H9 (cell line): ENCODE results near the gene GPX2. TPM values are rescaled to one million over a fixed set of nuclear protein-coding genes. Genes with fewer than 3 reads are reported as not detected.

Experiments used
- DNase-seq: peaks from one replicate; pipeline ENCODE4 v3.0.0-alpha.2; 2017
- H2AFZ ChIP-seq: one replicate; pipeline ENCODE4 v1.6.1; 2013; ENCODE audit warnings: mild to moderate bottlenecking, low read length, control low read depth, moderate library complexity
- H2AK5ac ChIP-seq: 2 replicates; pipeline ENCODE4 v1.6.1; 2013; ENCODE audit warnings: low read length, control low read depth, mixed read lengths; ENCODE audit not compliant: insufficient read length
- H2BK120ac ChIP-seq: one replicate; pipeline ENCODE4 v1.6.1; 2013; ENCODE audit warnings: low read depth, mild to moderate bottlenecking, low read length, control low read depth, inconsistent platforms; ENCODE audit not compliant: poor library complexity, severe bottlenecking
- H2BK12ac ChIP-seq: 2 replicates; pipeline ENCODE4 v1.6.1; 2013; ENCODE audit warnings: low read length, control low read depth, mixed read lengths, low read depth; ENCODE audit not compliant: insufficient read length
- H2BK15ac ChIP-seq: 2 replicates; pipeline ENCODE4 v1.6.1; 2013; ENCODE audit warnings: low read depth, low read length, control low read depth
- H2BK20ac ChIP-seq: one replicate; pipeline ENCODE4 v1.6.1; 2013; ENCODE audit warnings: low read depth, mild to moderate bottlenecking, low read length, control low read depth, inconsistent platforms; ENCODE audit not compliant: poor library complexity, severe bottlenecking
- H2BK5ac ChIP-seq: 2 replicates; pipeline ENCODE4 v1.6.1; 2013; ENCODE audit warnings: low read length, control low read depth, mixed read lengths; ENCODE audit not compliant: insufficient read length
- H3K14ac ChIP-seq: 2 replicates; pipeline ENCODE4 v1.6.1; 2013; ENCODE audit warnings: low read length, control low read depth; ENCODE audit not compliant: insufficient read depth
- H3K18ac ChIP-seq: 2 replicates; pipeline ENCODE4 v1.6.1; 2013; ENCODE audit warnings: low read depth, mild to moderate bottlenecking, mixed read lengths, low read length, control low read depth; ENCODE audit not compliant: insufficient read length
- H3K23ac ChIP-seq: 2 replicates; pipeline ENCODE4 v1.6.1; 2013; ENCODE audit warnings: low read length, control low read depth, mixed read lengths, low read depth; ENCODE audit not compliant: insufficient read length
- H3K23me2 ChIP-seq: 2 replicates; pipeline ENCODE4 v1.6.1; 2013; ENCODE audit warnings: low read depth, mild to moderate bottlenecking, mixed read lengths, low read length, control low read depth; ENCODE audit not compliant: insufficient read length, poor library complexity, severe bottlenecking
- H3K27ac ChIP-seq: 2 replicates; pipeline ENCODE4 v1.5.1; 2013; ENCODE audit warnings: low read length, control low read depth, mixed read lengths, low read depth; ENCODE audit not compliant: insufficient read length
- H3K27me3 ChIP-seq: 2 replicates; pipeline ENCODE4 v1.6.1; 2013; ENCODE audit warnings: low read length, control low read depth, inconsistent platforms; ENCODE audit not compliant: insufficient read depth
- H3K4ac ChIP-seq: 2 replicates; pipeline ENCODE4 v1.6.1; 2013; ENCODE audit warnings: low read depth, mild to moderate bottlenecking, control low read depth, inconsistent platforms, low read length, moderate library complexity
- H3K4me1 ChIP-seq: 2 replicates; pipeline ENCODE4 v1.6.1; 2013; ENCODE audit warnings: low read length, control low read depth, inconsistent platforms; ENCODE audit not compliant: insufficient read depth
- H3K4me2 ChIP-seq: 2 replicates; pipeline ENCODE4 v1.6.1; 2013; ENCODE audit warnings: low read length, control low read depth, mixed read lengths; ENCODE audit not compliant: insufficient read length, insufficient read depth
- H3K56ac ChIP-seq: 2 replicates; pipeline ENCODE4 v1.6.1; 2013; ENCODE audit warnings: low read depth, mild to moderate bottlenecking, mixed read lengths, low read length, control low read depth; ENCODE audit not compliant: insufficient read length
- H3K79me1 ChIP-seq: 2 replicates; pipeline ENCODE4 v1.6.1; 2013; ENCODE audit warnings: low read depth, mild to moderate bottlenecking, moderate library complexity, low read length, control low read depth, inconsistent platforms; ENCODE audit not compliant: insufficient read depth, poor library complexity, severe bottlenecking
- H3K79me2 ChIP-seq: 2 replicates; pipeline ENCODE4 v1.6.1; 2013; ENCODE audit warnings: low read length, control low read depth, inconsistent platforms; ENCODE audit not compliant: insufficient read depth
- H3K9ac ChIP-seq: 2 replicates; pipeline ENCODE4 v1.6.1; 2013; ENCODE audit warnings: low read length, control low read depth, mixed read lengths; ENCODE audit not compliant: insufficient read length; ENCODE audit errors: extremely low read depth
- H3K9me3 ChIP-seq: one replicate; pipeline ENCODE4 v1.6.1; 2013; ENCODE audit warnings: low read depth, low read length, inconsistent platforms; ENCODE audit not compliant: control insufficient read depth
- H3T11ph ChIP-seq: one replicate; pipeline ENCODE4 v1.6.1; 2013; ENCODE audit warnings: mild to moderate bottlenecking, low read length, control low read depth, inconsistent platforms
- H4K20me1 ChIP-seq: one replicate; pipeline ENCODE4 v1.6.1; 2013; ENCODE audit not compliant: control insufficient read depth, insufficient read length, insufficient read depth
- H4K5ac ChIP-seq: 2 replicates; pipeline ENCODE4 v1.6.1; 2013; ENCODE audit warnings: low read depth, mild to moderate bottlenecking, mixed read lengths, low read length, control low read depth; ENCODE audit not compliant: insufficient read length
- H4K8ac ChIP-seq: replicated peaks from 2 replicates; pipeline ENCODE4 v1.6.1; 2013; ENCODE audit warnings: low read length, control low read depth, mixed read lengths, low read depth; ENCODE audit not compliant: insufficient read length
- H4K91ac ChIP-seq: 2 replicates; pipeline ENCODE4 v1.6.1; 2013; ENCODE audit warnings: low read depth, mild to moderate bottlenecking, moderate library complexity, mixed read lengths, low read length, control low read depth; ENCODE audit not compliant: insufficient read length
- H3K27ac Mint-ChIP-seq, 3 experiments: 2 replicates in 2 of 3; 3 replicates in 1 of 3; pipeline ENCODE4 v1.8.0; 2020 to 2021; ENCODE audit warnings: mixed read lengths in 3 of 3, mild to moderate bottlenecking in 1 of 3, moderate library complexity in 1 of 3
- H3K27me3 Mint-ChIP-seq: 2 replicates; pipeline ENCODE4 v1.8.0; 2021; ENCODE audit warnings: low read depth, mild to moderate bottlenecking, moderate library complexity, mixed read lengths
- H3K36me3 Mint-ChIP-seq, 3 experiments: 2 replicates in 2 of 3; 3 replicates in 1 of 3; pipeline ENCODE4 v1.8.0; 2020 to 2021; ENCODE audit warnings: low read depth in 3 of 3, mixed read lengths in 3 of 3; ENCODE audit not compliant: insufficient read depth in 1 of 3
- H3K4me1 Mint-ChIP-seq, 2 experiments: 2 replicates each; pipeline ENCODE4 v1.8.0; 2020; ENCODE audit warnings: mixed read lengths in 2 of 2
- H3K4me3 Mint-ChIP-seq, 2 experiments: 2 replicates in 1 of 2; 3 replicates in 1 of 2; pipeline ENCODE4 v1.8.0; 2020 to 2021; ENCODE audit warnings: mild to moderate bottlenecking in 2 of 2, mixed read lengths in 2 of 2, moderate library complexity in 1 of 2
- H3K9me3 Mint-ChIP-seq, 2 experiments: 2 replicates in 1 of 2; 3 replicates in 1 of 2; pipeline ENCODE4 v1.8.0; 2020; ENCODE audit warnings: mild to moderate bottlenecking in 2 of 2, mixed read lengths in 2 of 2, moderate library complexity in 1 of 2
- WGBS: extraction: QIAGEN DNeasy Blood & Tissue Kit; methylation state at CpG from one replicate; pipeline ENCODE4 v1.1.7; 2013; ENCODE audit warnings: missing lambda C conversion rate, low lambda C conversion rate, mixed read lengths; ENCODE audit not compliant: insufficient read length; ENCODE audit errors: extremely low coverage; 5-methylcytosine and 5-hydroxymethylcytosine counted together
- total RNA-seq: library from RNA; stranded (reverse); gene quantifications from 2 replicates; pipeline ENCODE4 v1.2.1, GENCODE V29; 2021
- TF ChIP-seq, protein P1 (sequence below): fragments of 200-600 bp; sonication (generic); conservative IDR thresholded peaks from 3 replicates; pipeline ENCODE4 v1.8.0; 2021; ENCODE audit warnings: antibody characterized with exemption, mild to moderate bottlenecking

Gene GPX2
- total RNA-seq, 1 experiment from 2014 or later = 0.79 TPM

GRCh38 chr14:64986648-64987437 lies 44.3 kb upstream of the GPX2 start, which contains the start of gene FNTB:
FNTB (plus strand) TSS chr14:64986895; CDS start chr14:64986954, 59 bp downstream.
- H3K79me2 ChIP-seq = no peaks in the 10 kb centered on the region
- no CpG with 5 or more reads among the region's 65 CpGs for WGBS
- TF ChIP-seq, protein P1, sequence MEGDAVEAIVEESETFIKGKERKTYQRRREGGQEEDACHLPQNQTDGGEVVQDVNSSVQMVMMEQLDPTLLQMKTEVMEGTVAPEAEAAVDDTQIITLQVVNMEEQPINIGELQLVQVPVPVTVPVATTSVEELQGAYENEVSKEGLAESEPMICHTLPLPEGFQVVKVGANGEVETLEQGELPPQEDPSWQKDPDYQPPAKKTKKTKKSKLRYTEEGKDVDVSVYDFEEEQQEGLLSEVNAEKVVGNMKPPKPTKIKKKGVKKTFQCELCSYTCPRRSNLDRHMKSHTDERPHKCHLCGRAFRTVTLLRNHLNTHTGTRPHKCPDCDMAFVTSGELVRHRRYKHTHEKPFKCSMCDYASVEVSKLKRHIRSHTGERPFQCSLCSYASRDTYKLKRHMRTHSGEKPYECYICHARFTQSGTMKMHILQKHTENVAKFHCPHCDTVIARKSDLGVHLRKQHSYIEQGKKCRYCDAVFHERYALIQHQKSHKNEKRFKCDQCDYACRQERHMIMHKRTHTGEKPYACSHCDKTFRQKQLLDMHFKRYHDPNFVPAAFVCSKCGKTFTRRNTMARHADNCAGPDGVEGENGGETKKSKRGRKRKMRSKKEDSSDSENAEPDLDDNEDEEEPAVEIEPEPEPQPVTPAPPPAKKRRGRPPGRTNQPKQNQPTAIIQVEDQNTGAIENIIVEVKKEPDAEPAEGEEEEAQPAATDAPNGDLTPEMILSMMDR = peak; percentile 72
- Mint-ChIP-seq H3K27ac (peak within 1 kb of the TSS; percentile 97 to 99 (median 99)), H3K9me3 (no peaks in the 10 kb centered on the region), H3K36me3 (peaks cover 0 to 3% (median 0%) of the 10 kb centered on the region in 3 experiments; a peak in 3 of 7 replicates), H3K27me3 (peaks cover 16% of the 10 kb centered on the region), H3K4me3 (peak within 1 kb of the TSS; percentile 96 to 99), H3K4me1 (peaks cover 8 to 28% of the 10 kb centered on the region in 2 experiments)
- peak within 1 kb of the TSS; percentile 61 for H3K14ac ChIP-seq
- no peak within 1 kb of the TSS for H2BK15ac ChIP-seq
- H3K9ac ChIP-seq = peak within 1 kb of the TSS; percentile 80
- H2BK120ac ChIP-seq = no peak within 1 kb of the TSS
- no peaks in the 10 kb centered on the region for H3K27me3 ChIP-seq
- H2BK20ac ChIP-seq = no peak within 1 kb of the TSS
- H3K79me1 ChIP-seq = no peaks in the 10 kb centered on the region
- H4K8ac ChIP-seq = no peak within 1 kb of the TSS
- H3K4me2 ChIP-seq = peak within 1 kb of the TSS; percentile 70
- H3T11ph ChIP-seq = no peak within 1 kb of the TSS
- H3K4ac ChIP-seq = no peak within 1 kb of the TSS
- H3K9me3 ChIP-seq = no peaks in the 10 kb centered on the region
- H2AK5ac ChIP-seq = no peak within 1 kb of the TSS
- DNase-seq = peak; percentile 96
- no peak within 1 kb of the TSS for H2BK5ac ChIP-seq
- no peak within 1 kb of the TSS for H3K56ac ChIP-seq
- H3K18ac ChIP-seq = peak within 1 kb of the TSS; percentile 63
- no peak within 1 kb of the TSS for H3K23ac ChIP-seq
- H4K20me1 ChIP-seq = no peaks in the 10 kb centered on the region
- peaks cover 3% of the 10 kb centered on the region for H3K23me2 ChIP-seq
- H3K4me1 ChIP-seq = 0 out of 2 replicates have a peak, but pooled peaks cover 2% of the 10 kb centered on the region
- no peak within 1 kb of the TSS for H2BK12ac ChIP-seq
- H3K27ac ChIP-seq = no peak within 1 kb of the TSS
- H4K5ac ChIP-seq = no peak within 1 kb of the TSS
- no peak within 1 kb of the TSS for H2AFZ ChIP-seq
- H4K91ac ChIP-seq = no peak within 1 kb of the TSS
